HG02840 (cell line): Measurements from ENCODE around the gene ZCCHC12.
"Not testable (repeated sequence)": the region's sequence is repeated elsewhere in the genome, so short reads cannot be mapped to it uniquely, and the experiment has no call there.

ENCODE experiments used
- ATAC-seq: cut with Tn5 transposase; IDR thresholded peaks from one replicate; pipeline ENCODE4 v1.9.1; 2021; ENCODE audit warnings: mild to moderate bottlenecking, moderate library complexity, moderate number of reproducible peaks; ENCODE audit not compliant: unreplicated experiment, low FRiP score

Gene ZCCHC12

DNA sequence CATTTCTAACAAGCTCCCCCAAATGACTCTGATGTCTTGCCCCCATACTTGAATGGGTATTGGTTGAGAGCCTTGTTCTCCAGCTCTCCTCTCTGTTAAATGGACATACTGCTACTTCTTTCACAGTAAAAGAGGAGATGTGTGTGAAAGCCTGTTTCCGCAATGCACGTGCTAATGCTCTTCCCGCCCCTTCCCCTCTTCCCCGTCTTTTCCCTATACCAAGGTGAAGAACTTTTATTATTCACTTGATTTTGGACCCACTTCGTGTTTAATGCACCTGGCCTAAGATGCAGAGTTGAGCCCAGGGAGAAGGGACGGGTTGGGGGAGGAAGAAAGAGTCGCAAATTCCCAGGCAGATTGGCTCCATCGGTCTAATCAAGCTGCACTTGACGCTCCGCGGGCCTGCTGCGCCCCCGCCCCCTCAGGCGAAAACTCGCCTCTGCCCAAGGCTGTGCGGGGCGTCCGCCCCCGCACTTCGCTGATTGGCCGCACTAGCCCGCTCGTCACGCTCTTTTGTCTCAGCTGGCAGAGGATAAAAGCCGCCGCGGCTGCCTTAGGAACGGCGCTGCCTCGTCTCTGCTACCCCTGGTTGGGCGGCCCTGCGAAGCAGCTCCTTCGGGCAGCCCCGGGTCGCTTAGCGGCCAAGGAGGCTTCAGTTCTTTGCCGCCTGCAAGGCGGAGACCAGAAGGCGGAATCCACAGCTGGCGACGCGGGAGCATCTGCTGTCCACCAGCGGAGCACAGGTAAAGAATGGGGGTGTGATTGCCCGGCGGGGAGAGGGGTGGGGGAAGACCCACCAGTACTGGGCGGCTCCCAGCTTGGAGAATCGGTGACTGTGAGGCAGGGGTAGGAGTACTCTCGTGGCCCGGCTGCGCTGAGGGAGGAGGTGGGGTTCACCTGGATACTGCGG, at the start of gene ZCCHC12:
ZCCHC12 (plus strand) TSS at position 562 of the 910 bp plus-strand sequence. CDS start 1,421 bp downstream, outside the sequence.
- ATAC-seq = no peak

DNA sequence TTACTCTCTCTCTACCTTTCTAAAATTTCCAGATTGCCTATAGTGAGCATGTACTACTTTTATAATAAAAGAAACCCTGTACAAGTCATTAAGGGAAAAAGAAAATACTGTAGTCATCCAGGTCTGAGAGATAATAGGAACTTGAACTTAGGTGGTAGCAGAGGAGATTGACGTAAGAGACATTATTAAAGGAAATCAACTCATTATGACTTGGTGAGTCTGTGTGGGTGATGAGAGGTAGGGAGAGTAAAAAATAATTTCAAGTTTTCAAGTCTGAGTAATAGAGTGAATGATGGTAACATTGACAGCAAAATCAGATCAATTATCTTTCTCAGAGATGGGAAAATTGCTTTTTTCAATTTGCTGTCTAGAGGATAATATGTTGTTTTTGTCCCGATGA, 44.0 kb upstream of the ZCCHC12 start:
- no peak for ATAC-seq

DNA sequence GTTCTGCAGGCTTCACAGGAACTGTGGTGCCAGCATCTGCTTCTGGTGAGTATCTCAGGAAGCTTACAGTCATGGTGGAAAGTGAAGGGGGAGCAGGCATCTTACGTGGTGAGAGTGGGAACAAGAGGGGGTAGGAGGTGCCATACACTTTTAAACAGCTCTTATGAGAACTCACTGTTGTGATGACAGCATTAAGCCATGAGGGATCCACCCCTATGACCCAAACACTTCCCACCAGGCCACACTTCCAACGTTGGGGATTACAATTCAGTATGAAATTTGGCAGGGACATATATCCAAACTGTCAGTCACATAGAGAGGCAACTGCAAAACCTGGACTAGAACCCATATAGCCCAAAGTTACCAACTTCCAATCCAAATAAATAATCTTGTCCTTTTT, 43.1 kb upstream of the ZCCHC12 start:
- no peak for ATAC-seq

DNA sequence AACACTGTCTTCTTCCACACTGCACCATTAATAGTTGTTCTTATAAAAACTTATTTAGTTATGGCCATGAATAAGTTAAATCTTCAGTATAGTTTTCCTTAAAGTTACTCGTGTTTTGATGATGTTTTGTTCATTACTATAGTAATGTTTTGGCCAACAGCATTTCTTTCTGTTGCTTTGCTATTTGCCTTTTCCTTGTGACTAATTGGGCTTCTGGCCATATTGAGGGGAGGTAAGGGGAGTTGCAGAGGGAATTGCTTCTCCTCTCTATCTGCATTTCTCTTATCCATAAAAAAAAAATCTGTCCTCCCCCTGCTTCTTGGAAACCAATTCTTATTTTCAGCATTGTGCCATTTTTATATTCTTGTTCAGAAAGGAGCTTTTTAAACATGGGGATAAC, 42.7 kb upstream of the ZCCHC12 start:
- ATAC-seq = no peak

DNA sequence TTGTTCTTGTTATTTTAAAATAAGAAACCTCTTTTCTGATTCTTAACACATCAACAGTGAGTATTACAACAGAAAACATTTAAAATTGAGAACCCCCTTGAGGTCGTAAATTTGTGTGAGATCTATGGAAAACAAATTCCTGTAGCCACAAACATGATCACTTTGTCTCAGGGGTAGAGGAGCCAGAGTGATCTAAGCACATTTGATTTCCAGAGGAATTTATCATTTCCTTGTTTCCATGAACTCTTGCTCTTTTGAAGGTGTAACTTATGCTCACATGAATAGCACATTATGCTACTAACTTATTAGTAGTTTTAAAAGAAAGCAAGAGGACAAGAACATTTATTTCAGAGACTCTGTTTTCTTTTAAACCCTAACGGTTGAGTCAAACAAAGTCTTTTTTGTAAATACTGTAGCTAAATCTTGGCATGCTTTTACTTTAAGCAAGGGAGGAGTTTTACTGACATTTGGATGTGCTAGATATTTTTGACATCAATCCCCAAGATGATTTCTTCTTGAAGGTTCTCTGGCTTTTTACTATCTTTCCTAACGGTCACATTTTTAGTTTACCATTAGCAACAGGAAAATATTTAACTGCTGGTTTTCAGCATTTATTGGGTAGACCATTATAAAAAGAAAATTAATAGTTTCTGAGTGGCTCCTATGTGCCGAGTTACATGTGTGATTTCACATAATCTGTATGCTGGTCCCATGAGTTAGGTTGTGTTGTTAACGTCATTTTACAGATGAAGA, 27.9 kb upstream of the ZCCHC12 start:
- ATAC-seq = no peak

DNA sequence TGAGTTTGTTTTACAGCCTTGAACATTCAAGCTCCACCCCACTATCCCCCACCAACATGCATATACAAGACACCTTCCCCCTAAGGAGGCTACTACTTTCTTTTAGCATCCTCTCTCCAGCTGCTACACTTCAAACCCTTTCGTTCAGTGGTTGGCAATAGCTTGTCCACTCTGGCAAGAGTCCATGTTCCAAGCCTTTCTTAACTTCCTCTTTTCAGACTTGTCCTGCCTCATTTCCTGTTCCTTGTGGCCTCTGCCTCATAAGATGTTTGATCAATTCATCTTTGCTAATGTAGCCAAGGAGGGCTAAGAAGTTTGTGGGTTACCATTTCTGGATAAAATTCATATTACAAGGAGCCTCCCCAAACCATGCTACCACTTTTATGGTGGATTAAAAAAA, 20.8 kb upstream of the ZCCHC12 start:
- no peak for ATAC-seq

DNA sequence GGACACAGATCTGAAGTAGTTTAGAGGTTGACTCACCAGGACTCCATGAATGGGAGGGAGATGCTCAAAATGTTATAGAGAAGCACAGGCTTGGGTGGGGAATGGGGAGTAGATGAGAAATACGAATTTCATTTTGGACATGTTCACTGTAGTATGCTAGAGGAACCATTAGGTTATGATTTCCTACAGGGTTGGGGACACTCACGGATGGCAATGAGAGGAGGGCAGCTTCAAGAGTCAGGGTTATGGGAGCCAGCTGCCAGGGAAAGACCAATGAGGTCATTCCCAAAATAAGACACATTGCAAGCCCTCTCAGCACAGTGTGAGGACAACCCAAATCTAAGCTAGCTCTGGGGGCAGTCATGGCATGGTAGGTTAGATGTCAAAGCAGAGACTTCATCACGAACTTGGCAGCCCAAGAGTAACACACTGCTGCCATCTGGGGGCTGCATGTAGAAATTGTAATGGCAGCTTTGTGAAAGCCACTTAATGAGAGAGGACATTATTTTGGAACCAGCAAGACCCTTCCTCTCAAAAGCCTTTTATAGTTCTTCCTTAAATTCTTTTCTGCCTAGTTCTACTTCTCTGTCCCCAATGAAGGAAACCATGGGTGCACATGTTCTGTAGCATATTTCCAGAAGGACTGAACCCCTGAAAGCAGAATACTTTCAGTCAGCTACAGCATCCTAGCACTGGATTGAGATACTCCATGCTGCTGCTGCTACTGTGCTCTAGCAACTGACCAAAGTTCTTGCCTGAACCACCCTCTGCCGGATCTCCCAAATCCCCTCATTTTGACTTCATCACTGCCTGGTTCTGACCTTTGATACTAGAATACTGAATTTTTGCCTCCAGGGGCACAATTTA, 16.2 kb upstream of the ZCCHC12 start:
- no peak for ATAC-seq

DNA sequence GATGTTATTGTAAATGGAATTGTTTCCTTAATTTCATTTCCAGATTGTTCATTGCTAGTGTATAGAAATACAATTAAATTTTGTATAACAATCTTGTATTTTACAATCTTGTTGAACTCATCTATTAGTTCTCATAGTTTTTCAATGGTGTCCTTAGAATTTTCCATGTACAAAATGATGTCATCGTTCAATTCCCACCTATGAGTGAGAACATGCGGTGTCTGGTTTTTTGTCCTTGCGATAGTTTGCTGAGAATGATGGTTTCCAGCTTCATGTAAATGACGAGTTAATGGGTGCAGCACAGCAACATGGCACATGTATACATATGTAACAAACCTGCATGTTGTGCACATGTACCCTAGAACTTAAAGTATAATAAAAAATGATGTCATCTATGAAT, 6.4 kb upstream of the ZCCHC12 start:
- not testable (repeated sequence) for ATAC-seq

DNA sequence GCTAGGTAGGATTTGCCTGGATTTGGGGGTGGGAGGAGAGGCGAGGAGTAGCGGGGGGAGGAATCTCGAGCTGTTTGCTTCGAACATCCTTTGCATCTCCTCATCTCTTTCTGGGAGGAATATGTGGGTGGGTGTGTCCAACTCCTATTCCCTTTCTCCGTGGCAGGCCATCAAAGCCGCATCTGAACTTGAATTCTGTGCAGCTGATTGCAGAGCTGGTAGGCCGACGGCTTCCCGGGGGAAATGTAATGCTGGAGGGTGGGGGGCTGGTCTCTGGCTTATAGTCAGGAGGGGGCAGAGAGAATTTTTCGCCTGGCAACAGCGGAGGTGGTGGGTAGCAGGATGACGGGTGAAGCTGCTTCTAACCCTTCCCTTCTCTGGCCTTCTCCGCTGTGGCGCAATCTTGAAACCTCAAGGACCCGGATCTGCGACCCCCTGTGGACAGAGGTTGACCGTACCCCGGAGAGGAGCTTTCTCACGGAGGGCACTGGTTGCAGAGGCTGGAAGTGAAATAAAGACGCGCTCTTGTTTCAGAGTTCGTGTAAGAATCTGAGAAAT, 628 bp downstream of the ZCCHC12 start:
- no peak for ATAC-seq

DNA sequence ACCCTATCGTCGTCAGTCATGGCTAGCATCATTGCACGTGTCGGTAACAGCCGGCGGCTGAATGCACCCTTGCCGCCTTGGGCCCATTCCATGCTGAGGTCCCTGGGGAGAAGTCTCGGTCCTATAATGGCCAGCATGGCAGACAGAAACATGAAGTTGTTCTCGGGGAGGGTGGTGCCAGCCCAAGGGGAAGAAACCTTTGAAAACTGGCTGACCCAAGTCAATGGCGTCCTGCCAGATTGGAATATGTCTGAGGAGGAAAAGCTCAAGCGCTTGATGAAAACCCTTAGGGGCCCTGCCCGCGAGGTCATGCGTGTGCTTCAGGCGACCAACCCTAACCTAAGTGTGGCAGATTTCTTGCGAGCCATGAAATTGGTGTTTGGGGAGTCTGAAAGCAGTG, 1.6 kb downstream of the ZCCHC12 start:
- no peak for ATAC-seq

DNA sequence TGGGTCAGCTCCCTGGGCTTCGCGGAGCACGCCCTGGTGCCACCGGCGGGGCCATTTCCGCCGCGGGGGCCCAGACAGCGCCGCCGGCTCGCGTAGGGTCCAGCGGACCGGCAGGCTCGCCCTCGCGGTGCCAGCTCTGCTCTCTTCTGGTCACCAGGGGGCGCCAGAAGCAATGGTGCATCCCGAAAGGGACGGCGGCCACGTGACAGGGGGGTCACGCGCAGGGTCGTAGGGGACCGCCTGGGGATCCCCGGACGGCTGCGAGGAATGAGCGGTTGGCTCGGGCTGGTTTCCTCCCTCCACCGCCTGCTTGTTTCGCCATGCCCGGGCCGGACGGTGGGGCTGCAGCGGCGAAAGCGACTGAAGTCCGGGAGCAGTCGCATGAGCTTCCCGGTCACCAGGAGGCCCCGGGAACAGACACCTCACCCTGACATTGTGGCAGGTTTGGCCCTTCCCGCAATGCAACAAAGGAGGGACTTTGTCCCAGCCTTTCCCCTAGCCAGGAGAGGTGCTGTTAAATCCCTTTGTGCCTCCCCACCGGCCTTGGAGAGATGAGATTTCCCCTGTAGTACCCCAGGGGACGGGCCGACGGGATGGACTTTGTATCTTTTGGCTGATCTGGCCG, 15.8 kb downstream of the ZCCHC12 start:
- no peak for ATAC-seq

DNA sequence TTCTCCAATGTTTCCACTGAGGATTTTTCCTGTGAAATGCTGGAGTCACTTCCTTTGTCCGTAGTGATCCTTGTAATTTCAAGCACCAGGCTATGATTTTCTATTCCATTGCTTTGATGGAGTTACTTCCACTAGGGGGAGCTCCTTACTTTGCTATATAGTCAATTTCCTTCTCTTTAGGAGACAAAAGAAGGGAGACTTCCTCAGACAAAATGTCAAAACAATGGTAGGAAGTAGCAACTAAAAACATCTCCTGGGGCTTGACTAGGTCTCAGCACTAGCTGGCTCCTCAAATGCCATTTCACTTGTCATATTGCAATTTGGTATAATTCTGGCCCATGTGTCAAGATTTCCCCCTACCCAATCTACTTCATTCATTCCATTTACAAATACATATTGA, 24.1 kb downstream of the ZCCHC12 start:
- no peak for ATAC-seq

DNA sequence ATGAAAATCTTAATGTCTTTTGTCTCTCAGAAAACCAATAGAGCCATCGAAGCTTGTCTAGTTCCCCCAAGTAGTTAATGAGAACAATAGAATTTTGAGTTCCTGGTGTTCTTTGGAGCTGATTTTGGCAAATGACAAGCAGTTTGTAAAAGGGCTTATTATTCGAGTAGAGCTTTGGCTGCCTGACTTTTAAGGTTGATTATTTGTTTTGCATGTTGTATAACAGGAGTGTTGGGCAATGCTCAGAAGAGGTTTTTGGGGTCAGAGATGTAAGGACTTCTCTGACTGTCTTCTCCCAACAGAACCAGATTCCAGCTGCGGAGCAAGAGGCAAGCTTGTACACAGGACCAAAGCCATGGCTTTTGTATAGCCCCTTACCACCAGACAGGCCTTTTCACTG, 30.0 kb downstream of the ZCCHC12 start:
- ATAC-seq = no peak

DNA sequence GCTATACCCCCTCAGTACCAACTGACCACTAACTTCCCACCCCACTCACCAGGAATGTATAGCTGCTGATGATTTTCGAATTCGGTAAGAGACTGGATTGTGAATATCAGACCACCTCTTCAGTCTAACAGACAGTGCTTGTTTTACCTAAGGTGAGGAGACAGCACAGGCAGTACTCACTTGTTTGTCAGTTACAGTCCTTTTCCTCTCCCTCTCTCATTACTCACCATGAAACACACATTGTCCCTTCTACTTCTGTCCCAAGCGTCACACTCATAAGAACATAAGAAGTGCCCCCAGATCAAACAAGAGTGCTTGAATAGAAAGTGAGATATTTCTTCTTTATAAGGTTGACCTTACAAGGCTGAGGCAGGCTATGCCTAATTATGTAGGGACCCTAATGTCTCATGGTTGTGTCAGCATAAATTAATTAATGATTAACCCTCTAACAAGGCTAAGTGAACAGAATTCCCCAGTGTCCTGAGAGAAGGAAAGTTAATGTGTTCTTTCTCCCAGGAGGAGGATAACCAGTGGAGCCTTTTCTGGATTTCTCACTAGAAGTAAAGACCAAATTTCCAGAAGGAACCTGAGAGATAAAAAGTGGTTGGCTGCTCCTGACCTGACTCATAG, 32.2 kb downstream of the ZCCHC12 start:
- no peak for ATAC-seq

DNA sequence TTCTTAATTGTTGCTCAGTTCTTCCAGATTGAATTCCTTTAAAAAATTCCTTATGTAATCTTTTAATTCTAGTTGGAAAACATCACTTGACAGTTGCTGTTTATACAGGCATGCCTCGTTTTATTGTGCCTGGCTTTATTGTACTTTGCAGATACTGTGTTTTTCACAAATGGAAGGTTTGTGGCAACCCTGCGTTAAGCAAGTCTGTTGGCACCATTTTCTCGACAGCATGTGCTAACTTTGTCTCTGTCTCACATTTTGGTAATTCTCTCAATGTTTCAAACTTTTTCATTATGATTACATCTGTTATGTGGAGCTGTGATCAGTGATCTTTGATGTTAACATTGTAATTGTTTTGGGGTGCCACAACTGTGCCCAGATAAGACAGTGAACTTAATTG, 33.4 kb downstream of the ZCCHC12 start:
- no peak for ATAC-seq

DNA sequence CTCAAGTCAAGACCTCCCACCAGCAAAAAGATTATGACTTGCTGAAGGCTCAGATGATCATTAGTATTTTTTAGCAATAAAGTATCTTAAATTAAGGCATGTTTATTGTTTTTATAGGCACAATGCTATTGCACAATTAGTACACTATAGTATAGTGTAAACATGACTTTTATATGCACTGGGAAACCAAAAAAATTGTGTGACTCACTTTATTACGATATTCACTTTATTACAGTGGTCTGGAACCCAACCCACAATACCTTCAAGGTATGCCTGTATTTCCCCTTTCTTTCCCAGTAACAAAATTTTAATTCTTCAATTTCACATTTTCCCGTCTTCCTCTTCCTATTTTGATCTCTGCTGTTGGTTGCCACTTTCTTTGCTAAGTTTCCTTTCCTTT, 37.7 kb downstream of the ZCCHC12 start:
- ATAC-seq = no peak

DNA sequence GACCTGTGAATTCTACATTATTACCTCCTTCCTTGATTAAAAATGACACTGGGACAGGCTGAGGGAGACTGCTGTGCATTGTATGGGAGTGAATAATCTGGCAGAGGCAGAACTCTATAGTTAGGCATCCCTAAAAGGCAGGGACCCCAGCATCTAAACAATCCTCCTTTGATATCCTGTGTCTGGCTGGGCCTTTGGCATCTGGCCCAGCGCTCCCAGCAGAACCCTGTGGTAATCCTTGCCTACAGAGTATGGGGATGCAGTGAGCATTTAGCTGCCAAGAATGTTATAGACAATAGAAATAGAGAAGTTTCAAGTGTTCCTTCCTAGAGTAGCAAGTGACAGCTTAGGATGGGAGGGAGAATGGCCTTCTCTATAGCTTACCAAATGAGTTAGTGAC, 38.5 kb downstream of the ZCCHC12 start:
- ATAC-seq = no peak

DNA sequence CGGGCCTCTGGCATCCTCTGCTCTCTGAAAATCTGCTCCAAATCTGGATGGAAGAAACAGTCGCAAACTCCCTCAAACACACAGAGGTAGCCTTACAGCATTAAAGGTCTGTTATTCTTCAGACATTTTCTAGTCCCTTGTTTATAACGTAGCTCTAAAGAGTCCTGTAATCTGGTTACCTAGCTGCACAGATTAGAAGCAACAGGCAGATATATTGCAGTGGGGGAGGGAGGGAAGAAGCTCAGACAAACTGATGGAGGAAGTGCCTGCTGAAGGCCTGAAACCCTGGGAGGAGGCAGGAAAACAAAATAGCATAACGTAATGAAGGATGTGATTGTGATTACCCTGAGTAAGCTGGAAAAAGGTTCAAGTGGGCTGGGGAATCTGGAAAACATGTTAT, 39.4 kb downstream of the ZCCHC12 start:
- ATAC-seq = no peak

DNA sequence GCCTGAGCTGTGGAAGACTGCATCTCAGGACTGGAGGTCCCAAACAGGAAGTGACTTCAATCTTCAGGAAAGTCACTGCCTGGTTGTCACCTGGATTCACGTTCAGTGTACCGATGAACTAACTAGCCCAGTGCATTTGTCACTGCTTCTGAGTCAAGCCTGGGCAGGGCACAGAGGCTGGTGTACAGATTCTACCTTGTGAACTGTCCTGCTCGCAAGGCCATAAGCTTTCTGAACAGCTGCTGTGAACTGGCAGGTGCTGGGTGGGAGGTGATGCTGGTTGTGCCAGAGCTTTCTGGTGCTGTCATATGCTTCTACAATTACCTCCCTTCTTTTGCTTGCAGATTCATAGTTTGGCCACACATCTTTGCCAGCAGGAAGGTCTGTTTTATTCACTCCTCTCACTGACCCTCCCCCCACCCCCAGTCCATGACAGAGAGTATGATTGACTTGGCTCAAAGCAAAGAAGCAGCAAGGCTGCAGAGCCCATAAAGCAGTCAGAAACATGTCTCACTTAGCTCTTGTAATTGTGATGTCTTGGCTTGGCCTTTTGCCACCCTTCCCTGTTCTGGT, 40.5 kb downstream of the ZCCHC12 start:
- no peak for ATAC-seq
